Measurements from ENCODE around the gene GNRH2.
"Not testable (repeated sequence)": the region's sequence is repeated elsewhere in the genome, so short reads cannot be mapped to it uniquely, and the experiment has no call there.

The GNRH2 gene

GRCh38 chr20:3043322-3043721, at the start of gene GNRH2:
GNRH2 (plus strand) TSS chr20:3043622; CDS start chr20:3044415, 793 bp downstream.
- no peak for DNase-seq (ENCODE audit: low spot score)

- no peak for DNase-seq (ENCODE audit: low spot score)
These were observed 47.6 kb upstream of the GNRH2 start for GRCh38 chr20:2995796-2996195.

GRCh38 chr20:2998728-2999127, 44.7 kb upstream of the GNRH2 start:
- DNase-seq (ENCODE audit: low spot score), result no peak

- DNase-seq (ENCODE audit: low spot score), result peak; percentile 72
These were observed 42.4 kb upstream of the GNRH2 start for GRCh38 chr20:3000852-3001523.

- DNase-seq (ENCODE audit: low spot score), result no peak
These were observed 40.0 kb upstream of the GNRH2 start for GRCh38 chr20:3003416-3003815.

GRCh38 chr20:3010985-3011723, 32.3 kb upstream of the GNRH2 start:
- no peak for DNase-seq (ENCODE audit: low spot score)

- no peak for DNase-seq (ENCODE audit: low spot score)
These were observed 31.7 kb upstream of the GNRH2 start for GRCh38 chr20:3011752-3012151.

GRCh38 chr20:3013771-3014170, 29.7 kb upstream of the GNRH2 start:
- no peak for DNase-seq (ENCODE audit: low spot score)

GRCh38 chr20:3014179-3014578, 29.2 kb upstream of the GNRH2 start:
- DNase-seq (ENCODE audit: low spot score), result no peak

- no peak for DNase-seq (ENCODE audit: low spot score)
These were observed 28.8 kb upstream of the GNRH2 start for GRCh38 chr20:3014662-3015061.

- not testable (repeated sequence) for DNase-seq (ENCODE audit: low spot score)
These were observed 28.1 kb upstream of the GNRH2 start for GRCh38 chr20:3015302-3015701.

- DNase-seq (ENCODE audit: low spot score), result no peak
These were observed 22.1 kb upstream of the GNRH2 start for GRCh38 chr20:3021327-3021726.

- no peak for DNase-seq (ENCODE audit: low spot score)
These were observed 21.6 kb upstream of the GNRH2 start for GRCh38 chr20:3021777-3022176.

GRCh38 chr20:3022559-3023490, 20.6 kb upstream of the GNRH2 start:
- DNase-seq (ENCODE audit: low spot score), result not testable (repeated sequence)

- no peak for DNase-seq (ENCODE audit: low spot score)
These were observed 15.4 kb upstream of the GNRH2 start for GRCh38 chr20:3027987-3028386.

GRCh38 chr20:3031524-3032147, 11.8 kb upstream of the GNRH2 start:
- no peak for DNase-seq (ENCODE audit: low spot score)

- DNase-seq (ENCODE audit: low spot score), result no peak
These were observed 10.8 kb upstream of the GNRH2 start for GRCh38 chr20:3032624-3033023.

GRCh38 chr20:3037654-3038053, 5.8 kb upstream of the GNRH2 start:
- no peak for DNase-seq (ENCODE audit: low spot score)

GRCh38 chr20:3038454-3038853, 5.0 kb upstream of the GNRH2 start:
- DNase-seq (ENCODE audit: low spot score), result no peak

GRCh38 chr20:3039426-3039825, 4.0 kb upstream of the GNRH2 start:
- DNase-seq (ENCODE audit: low spot score), result no peak

GRCh38 chr20:3040086-3040485, 3.3 kb upstream of the GNRH2 start:
- DNase-seq (ENCODE audit: low spot score), result no peak

GRCh38 chr20:3041854-3042409, 1.5 kb upstream of the GNRH2 start:
- DNase-seq (ENCODE audit: low spot score), result no peak
